ENCODE measurements around the gene A1BG.

A1BG gene

GRCh38 chr19:58330458-58330857 lies 22.8 kb downstream of the A1BG start:
- TF ChIP-seq POLR2AphosphoS5 (IDR thresholded peaks at IDR 0.05; ENCODE audit: low read depth), result no peak
- no peak for TF ChIP-seq SPI1 (IDR thresholded peaks at IDR 0.05; ENCODE audit: borderline replicate concordance, low read depth)
- no peak for TF ChIP-seq CTCF (IDR thresholded peaks at IDR 0.05; ENCODE audit: insufficient read depth, low read length)
- TF ChIP-seq GABPA (IDR thresholded peaks at IDR 0.05; ENCODE audit: low read depth), result no peak
- TF ChIP-seq REST (IDR thresholded peaks at IDR 0.05; ENCODE audit: insufficient replicate concordance, low read depth), result no peak
- H3K27ac ChIP-seq (replicated peaks), result no peak overlapping the region
- H3K4me3 ChIP-seq (replicated peaks; ENCODE audit: insufficient read depth, low read length), result no peak overlapping the region
- no peaks in the 10 kb centered on the region for H3K27me3 ChIP-seq (ENCODE audit: insufficient read depth, poor library complexity, severe bottlenecking)
- DNase-seq (ENCODE audit: low read depth in 1 of 2, low spot score in 1 of 2), result no peak

- H3K4me3 ChIP-seq (replicated peaks; ENCODE audit: insufficient read depth, low read length), result no peak overlapping the region
Observed at GRCh38 chr19:58328999-58329398, 24.3 kb downstream of the A1BG start.

GRCh38 chr19:58326914-58327726 lies 26.2 kb downstream of the A1BG start, which contains the start of gene ZSCAN22:
Gene ZSCAN22 (plus strand): TSS chr19:58326994. CDS start chr19:58334803, 7,809 bp downstream.
- DNase-seq (ENCODE audit: low read depth in 1 of 2, low spot score in 1 of 2), result peak; percentile 94 to 96
- Histone ChIP-seq H3K4me3 (replicated peaks; ENCODE audit: insufficient read depth, low read length) (peak within 1 kb of the TSS; percentile 54), H3K27ac (replicated peaks) (peak within 1 kb of the TSS; percentile 83), H3K27me3 (ENCODE audit: insufficient read depth, poor library complexity, severe bottlenecking) (no peaks in the 10 kb centered on the region)
- TF ChIP-seq SPI1 (IDR thresholded peaks at IDR 0.05; ENCODE audit: borderline replicate concordance, low read depth) (no peak), REST (IDR thresholded peaks at IDR 0.05; ENCODE audit: insufficient replicate concordance, low read depth) (peak; percentile 66), GABPA (IDR thresholded peaks at IDR 0.05; ENCODE audit: low read depth) (peak; percentile 96), POLR2AphosphoS5 (IDR thresholded peaks at IDR 0.05; ENCODE audit: low read depth) (peak; percentile 80; the same call in 1 of the 2 replicates)

More at GRCh38 chr19:58328999-58329398, 24.3 kb downstream of the A1BG start:
- TF ChIP-seq CTCF (IDR thresholded peaks at IDR 0.05; ENCODE audit: insufficient read depth, low read length) (peak; percentile 10), SPI1 (IDR thresholded peaks at IDR 0.05; ENCODE audit: borderline replicate concordance, low read depth) (no peak)
- no peak overlapping the region for H3K27ac ChIP-seq (replicated peaks)
- H3K27me3 ChIP-seq (ENCODE audit: insufficient read depth, poor library complexity, severe bottlenecking), result no peaks in the 10 kb centered on the region
- DNase-seq (ENCODE audit: low read depth in 1 of 2, low spot score in 1 of 2), result peak in 1 of 2 experiments; percentile 39

- TF ChIP-seq SPI1 (IDR thresholded peaks at IDR 0.05; ENCODE audit: borderline replicate concordance, low read depth), result no peak
- no peak for TF ChIP-seq CTCF (IDR thresholded peaks at IDR 0.05; ENCODE audit: insufficient read depth, low read length)
- no peak for TF ChIP-seq GABPA (IDR thresholded peaks at IDR 0.05; ENCODE audit: low read depth)
- TF ChIP-seq POLR2AphosphoS5 (IDR thresholded peaks at IDR 0.05; ENCODE audit: low read depth), result no peak
- no peak for TF ChIP-seq REST (IDR thresholded peaks at IDR 0.05; ENCODE audit: insufficient replicate concordance, low read depth)
- Histone ChIP-seq H3K27me3 (ENCODE audit: insufficient read depth, poor library complexity, severe bottlenecking) (no peaks in the 10 kb centered on the region), H3K27ac (replicated peaks) (peak overlapping the region; percentile 83), H3K4me3 (replicated peaks; ENCODE audit: insufficient read depth, low read length) (peak overlapping the region; percentile 54)
- DNase-seq (ENCODE audit: low read depth in 1 of 2, low spot score in 1 of 2), result no peak
Observed at GRCh38 chr19:58326501-58326913, 26.8 kb downstream of the A1BG start.
